GM19455 (cell line): ENCODE measurements around the gene BRS3.

Experiments
- ATAC-seq: cut with Tn5 transposase; IDR thresholded peaks from one replicate; pipeline ENCODE4 v1.9.1; 2021; ENCODE audit not compliant: unreplicated experiment

The BRS3 gene

GRCh38 chrX:136493011-136493410 is 5.3 kb downstream of the BRS3 start:
- ATAC-seq, result no peak

DNA sequence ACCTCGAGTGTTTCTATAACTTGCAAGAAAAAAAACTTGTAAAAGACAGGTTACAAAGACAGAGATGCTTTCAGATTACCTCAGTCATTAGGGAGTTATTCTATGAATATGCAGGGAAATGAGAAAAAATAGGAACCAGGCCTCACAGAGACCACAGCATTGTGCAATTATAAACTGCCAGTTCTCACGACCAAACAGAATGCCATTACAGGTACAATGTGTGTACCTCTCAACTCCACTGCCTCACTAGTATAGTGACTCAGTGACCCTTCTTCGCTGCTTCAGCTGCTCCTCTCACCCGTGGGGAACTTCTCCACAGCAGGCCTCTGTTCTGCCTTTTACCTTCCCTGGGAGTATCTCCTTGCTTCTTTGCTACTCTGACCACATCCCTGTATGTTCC is 7.3 kb downstream of the BRS3 start:
- ATAC-seq, result no peak

DNA sequence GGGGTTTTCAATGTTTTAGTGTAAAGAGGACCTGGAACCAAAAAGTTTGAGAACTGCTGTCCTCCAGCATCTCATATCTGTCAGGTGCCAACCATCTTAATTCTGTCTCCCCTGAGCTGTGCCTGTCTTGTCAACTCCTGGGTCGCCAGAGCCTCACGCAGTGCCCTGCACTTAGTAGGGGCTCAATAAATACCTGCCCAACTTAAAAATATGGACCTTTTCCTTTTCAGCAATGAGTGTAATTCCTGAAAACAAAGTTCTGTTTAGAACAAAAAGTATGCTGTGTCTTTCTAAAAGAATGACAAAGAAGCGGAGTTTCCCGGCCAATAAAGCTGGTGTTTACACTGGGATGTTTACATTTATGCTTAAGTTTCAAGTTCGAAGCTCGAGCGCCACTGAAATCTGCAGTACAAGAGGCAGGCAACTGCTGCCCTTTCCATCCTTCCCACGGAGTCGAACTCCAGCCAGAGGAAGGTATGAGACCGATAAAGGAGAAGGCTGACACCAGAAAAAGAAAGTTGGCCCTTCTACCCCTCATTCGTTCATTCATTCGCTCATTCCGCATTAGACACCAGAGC is 8.5 kb downstream of the BRS3 start:
- no peak for ATAC-seq

DNA sequence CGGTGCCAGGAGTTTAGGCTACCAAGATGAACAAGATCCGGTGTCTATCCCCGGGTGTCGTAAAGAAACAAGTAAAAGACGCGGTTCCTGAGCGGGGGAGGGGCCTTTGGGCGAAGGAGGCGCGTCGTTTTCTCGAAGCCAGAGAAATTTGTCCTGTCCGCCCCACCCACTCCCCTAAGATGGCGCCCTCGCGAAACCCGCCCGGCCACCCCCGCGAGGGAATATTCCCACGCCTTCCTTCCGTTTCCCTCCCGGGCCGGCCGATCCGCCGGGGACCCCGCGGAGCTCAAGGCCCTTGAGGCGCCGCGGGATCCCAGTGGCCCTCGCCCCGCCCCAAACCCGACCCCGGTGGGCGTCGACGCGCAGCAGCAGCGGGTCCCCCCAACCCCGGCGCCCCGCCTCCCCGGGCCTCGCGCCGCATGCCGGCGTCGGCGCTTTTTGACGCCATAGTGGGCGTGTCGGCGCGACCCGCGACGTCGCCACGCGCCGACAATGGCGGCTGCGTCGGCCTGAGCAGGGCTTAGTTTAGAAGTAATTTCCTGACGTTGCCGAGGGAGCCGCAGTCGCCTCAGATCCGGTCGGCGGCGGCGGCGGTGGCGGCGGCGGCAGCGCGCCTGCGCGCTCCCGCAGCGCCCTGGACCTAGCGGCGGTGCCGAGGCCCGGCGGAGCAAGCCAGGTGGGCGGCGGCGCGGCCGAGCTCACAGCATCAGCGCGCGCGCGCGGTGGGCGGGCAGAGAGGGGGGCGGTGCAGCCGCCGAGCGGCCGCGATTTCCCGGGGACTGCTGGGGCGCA is 9.2 kb downstream of the BRS3 start:
- peak; percentile 87 for ATAC-seq

GRCh38 chrX:136497556-136498052 is 9.9 kb downstream of the BRS3 start, which contains the start of gene HTATSF1:
HTATSF1 (plus strand) TSS chrX:136497592; CDS start chrX:136497685, 93 bp downstream.
- ATAC-seq, result peak; percentile 22

- no peak for ATAC-seq
These were observed 31.3 kb downstream of the BRS3 start for GRCh38 chrX:136519069-136519468.

GRCh38 chrX:136523770-136524169 is 36.0 kb downstream of the BRS3 start:
- no peak for ATAC-seq

- no peak for ATAC-seq
These were observed 38.2 kb downstream of the BRS3 start for GRCh38 chrX:136525738-136526606.

DNA sequence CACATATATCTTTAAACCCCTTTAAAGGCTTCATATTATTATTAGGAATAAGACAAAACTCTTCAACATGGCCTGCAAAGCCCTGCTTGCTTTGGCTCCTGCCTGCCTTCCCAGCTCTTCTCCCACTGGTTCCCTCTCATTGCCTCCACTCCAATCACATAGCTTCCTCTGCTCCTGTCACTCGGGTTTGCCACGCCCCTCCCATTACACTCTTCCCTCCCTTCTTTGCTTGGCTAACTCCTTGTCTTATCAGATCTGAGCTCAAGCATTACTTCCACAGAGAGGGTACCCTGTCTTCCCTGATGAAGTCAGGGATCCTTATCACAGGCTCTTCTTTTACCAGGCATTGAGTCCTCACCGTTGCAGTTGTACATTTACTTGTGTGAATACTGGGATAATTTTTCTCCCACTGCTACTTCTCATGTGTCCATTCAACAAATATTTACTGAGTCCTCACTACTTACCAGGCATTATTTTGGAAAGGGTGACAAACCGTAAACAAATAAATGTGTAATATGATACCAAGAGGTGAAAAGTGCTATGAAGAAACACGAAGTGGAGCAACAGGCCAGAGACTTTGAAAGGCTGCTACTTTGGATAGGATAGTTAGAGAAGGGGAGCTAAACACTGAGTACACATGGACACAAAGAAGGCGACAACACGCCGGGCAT is 41.0 kb downstream of the BRS3 start:
- no peak for ATAC-seq

DNA sequence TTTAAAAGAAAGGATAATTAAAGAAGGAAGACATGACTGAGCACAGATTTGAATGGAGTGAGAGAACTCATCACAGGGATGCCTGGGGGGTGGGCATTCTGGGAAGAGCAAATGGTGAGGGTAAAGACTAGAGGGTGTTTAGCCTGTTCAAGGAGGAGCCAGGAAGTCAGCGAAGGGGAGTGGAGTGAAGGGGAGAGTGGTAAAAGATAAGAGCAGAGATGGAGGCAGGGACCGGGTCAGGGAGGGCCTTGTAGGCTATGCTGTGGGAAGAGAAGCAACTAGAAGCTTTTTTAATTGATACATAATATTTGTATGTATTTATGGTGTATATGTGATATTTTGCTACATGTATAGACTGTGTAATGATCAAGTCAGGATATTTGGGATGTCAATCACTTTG is 42.0 kb downstream of the BRS3 start:
- no peak for ATAC-seq

DNA sequence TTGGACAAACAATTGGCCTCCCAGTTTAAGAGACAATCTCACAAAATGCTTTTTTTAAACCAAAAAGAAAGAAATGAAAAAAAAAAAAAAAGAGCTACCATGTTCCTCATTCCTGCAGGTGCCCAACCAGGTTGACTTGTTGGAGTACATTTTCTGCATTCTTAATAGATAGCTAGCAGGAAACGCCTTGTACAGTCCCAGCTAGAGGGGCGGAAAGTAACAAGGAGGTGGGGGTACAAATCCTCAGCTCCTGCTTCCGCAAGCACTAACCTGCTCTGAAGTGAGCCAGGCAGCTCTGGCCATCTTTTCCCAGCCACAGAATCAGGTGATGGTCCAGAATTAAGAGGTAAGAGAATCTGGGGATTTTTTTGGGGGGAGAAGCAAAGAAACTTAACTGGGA is 44.2 kb downstream of the BRS3 start, which contains the start of gene VGLL1:
VGLL1 (plus strand) TSS at position 265 of the 400 bp plus-strand sequence. CDS start 3,806 bp downstream, outside the sequence.
- no peak for ATAC-seq

- no peak for ATAC-seq
These were observed 46.4 kb downstream of the BRS3 start for GRCh38 chrX:136534131-136534530.

- no peak for ATAC-seq
These were observed 51.1 kb downstream of the BRS3 start for GRCh38 chrX:136538811-136539210.

DNA sequence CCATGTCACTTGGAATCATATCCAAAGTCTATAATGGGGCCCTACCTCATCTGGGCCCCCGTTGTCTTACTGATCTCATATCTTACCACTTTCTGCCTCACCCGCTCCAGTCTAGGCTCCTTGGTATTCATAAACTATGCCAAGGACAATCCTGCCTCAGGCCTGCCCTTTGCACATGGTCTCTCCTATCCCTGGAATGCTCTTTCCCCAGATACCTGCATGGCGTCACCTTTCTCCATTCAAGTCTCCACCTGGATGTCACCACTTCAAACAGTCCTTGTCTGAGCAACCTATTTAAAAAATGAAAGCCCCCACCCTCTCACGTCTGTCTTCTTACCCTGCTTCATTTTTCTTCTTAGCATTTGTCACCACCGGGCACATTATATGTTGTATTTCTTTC is 52.5 kb downstream of the BRS3 start:
- no peak for ATAC-seq

GRCh38 chrX:136541294-136541693 is 53.5 kb downstream of the BRS3 start:
- no peak for ATAC-seq

GRCh38 chrX:136542281-136542680 is 54.5 kb downstream of the BRS3 start:
- ATAC-seq, result no peak
